NT2/D1 (cell line): Measurements from ENCODE around the gene FOXO6.

ENCODE experiments used
- DNase-seq: peaks from one replicate; pipeline ENCODE4 v3.0.0-alpha.2; 2011; ENCODE audit warnings: low read depth, low spot score
- H3K27me3 ChIP-seq: 2 replicates; pipeline ENCODE4 v1.6.0; 2011; ENCODE audit warnings: mild to moderate bottlenecking; ENCODE audit not compliant: insufficient read length, insufficient read depth
- H3K36me3 ChIP-seq: 2 replicates; pipeline ENCODE4 v1.6.1; 2011; ENCODE audit warnings: mild to moderate bottlenecking, low read length, mixed read lengths; ENCODE audit not compliant: insufficient read depth, insufficient read length
- H3K4me1 ChIP-seq: 2 replicates; pipeline ENCODE4 v1.5.1; 2011; ENCODE audit not compliant: insufficient read depth, insufficient read length
- H3K4me3 ChIP-seq: 2 replicates; pipeline ENCODE4 v1.5.1; 2011; ENCODE audit warnings: low read depth; ENCODE audit not compliant: insufficient read length
- H3K9ac ChIP-seq: 2 replicates; pipeline ENCODE4 v1.6.0; 2011; ENCODE audit warnings: low read depth; ENCODE audit not compliant: insufficient read length
- H3K9me3 ChIP-seq: 2 replicates; pipeline ENCODE4 v1.5.1; 2011; ENCODE audit warnings: mild to moderate bottlenecking, low read length; ENCODE audit not compliant: insufficient read depth
- SUZ12 ChIP-seq: IDR thresholded peaks from 2 replicates; pipeline ENCODE4 v1.6.1; 2011; ENCODE audit not compliant: insufficient read length, insufficient read depth; ENCODE audit errors: extremely low read depth
- YY1 ChIP-seq: IDR thresholded peaks from 2 replicates; pipeline ENCODE4 v1.6.1; 2011; ENCODE audit not compliant: insufficient read length, insufficient read depth
- ZNF274 ChIP-seq: IDR thresholded peaks from 2 replicates; pipeline ENCODE4 v1.6.1; 2011; ENCODE audit warnings: mild to moderate bottlenecking, low read depth, low read length

FOXO6 gene

DNA sequence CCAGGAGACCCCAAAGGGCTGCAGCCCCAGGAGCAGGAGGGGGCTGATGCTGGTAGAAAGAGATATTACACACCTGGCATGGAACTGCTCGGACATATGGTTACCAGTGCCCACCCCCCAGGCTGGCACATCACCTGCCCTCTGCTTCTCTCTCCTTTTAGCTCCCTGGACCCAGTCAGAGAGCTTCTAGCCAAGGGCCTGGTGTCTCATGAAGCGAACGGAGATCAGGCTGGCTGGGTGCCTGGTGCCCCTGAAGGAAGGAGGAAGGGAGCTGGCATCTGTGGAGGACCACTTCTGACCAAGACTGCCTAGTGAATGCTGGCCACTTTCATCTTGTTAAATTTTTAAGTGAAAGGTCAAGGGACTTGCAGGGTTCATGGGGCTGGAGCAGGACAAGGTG lies 53.1 kb downstream of the FOXO6 start:
- no peaks in the 10 kb centered on the region for H3K27me3 ChIP-seq
- H3K36me3 ChIP-seq = no peaks in the 10 kb centered on the region
- DNase-seq = no peak
- peaks cover 17% of the 10 kb centered on the region for H3K4me1 ChIP-seq
- H3K9ac ChIP-seq = no peak overlapping the region
- H3K4me3 ChIP-seq = no peak overlapping the region
- TF ChIP-seq SUZ12 = no peak
- TF ChIP-seq YY1 = no peak
- TF ChIP-seq ZNF274 = no peak
- no peaks in the 10 kb centered on the region; the same call in 1 of the 2 replicates for H3K9me3 ChIP-seq

DNA sequence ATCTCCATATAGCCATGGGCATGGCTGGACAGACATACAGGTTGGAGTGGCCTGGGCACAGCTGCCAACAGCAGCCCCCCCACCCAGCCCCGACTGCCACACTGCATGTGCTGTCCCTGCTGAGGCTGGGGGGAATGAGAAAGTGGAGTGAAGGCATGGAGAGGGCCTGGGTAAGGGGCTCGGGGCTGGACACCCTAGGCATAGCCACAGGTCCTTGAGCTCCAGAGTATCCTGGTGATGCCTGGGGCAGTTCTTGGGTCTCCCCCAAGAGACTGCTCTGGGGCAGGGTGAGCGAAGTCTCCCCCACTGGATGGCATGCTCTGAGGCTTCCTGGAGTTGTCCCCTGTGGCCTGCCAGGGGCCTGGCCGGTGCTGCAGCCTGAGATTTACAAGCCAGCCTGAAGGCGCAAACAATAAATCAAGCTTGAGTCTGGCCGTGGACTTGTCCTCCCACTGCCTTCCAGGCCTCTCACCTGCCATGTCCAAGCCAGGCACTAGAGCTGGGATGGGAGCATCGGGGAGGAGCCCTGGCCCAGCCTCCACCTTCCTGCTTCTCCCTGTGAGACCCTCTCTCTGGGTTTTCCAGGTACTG lies 53.6 kb downstream of the FOXO6 start:
- H3K4me1 ChIP-seq = peaks cover 17% of the 10 kb centered on the region
- TF ChIP-seq YY1 (no peak), SUZ12 (no peak), ZNF274 (no peak)
- no peaks in the 10 kb centered on the region; the same call in 1 of the 2 replicates for H3K9me3 ChIP-seq
- DNase-seq = no peak
- H3K27me3 ChIP-seq = no peaks in the 10 kb centered on the region
- H3K9ac ChIP-seq = no peak overlapping the region
- H3K36me3 ChIP-seq = no peaks in the 10 kb centered on the region
- H3K4me3 ChIP-seq = no peak overlapping the region

DNA sequence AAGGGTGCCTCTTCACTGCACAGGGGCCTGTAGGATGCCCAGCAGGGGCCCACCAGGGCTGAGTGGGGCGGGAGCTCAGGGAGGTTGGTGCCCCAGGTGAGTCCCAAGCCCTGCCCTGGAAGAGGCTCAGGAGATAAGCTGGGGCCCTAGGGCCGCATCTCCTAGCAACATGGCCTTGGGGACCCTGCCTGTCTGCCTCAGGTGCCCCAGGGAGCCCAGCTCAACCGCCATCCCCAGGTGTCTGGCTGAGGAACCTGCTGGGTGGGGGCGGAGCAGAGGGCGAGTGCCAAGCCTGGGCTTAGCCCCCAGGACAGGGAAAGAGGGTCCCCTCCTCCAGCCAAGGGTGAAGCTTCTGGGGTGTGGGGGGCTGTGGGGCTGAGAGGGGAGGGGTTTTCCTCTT lies 54.8 kb downstream of the FOXO6 start:
- DNase-seq = no peak
- no peak overlapping the region for H3K9ac ChIP-seq
- H3K4me3 ChIP-seq = no peak overlapping the region
- H3K36me3 ChIP-seq = no peaks in the 10 kb centered on the region
- H3K27me3 ChIP-seq = no peaks in the 10 kb centered on the region
- H3K4me1 ChIP-seq = peaks cover 17% of the 10 kb centered on the region
- TF ChIP-seq ZNF274 (no peak), SUZ12 (no peak), YY1 (no peak)
- no peaks in the 10 kb centered on the region; the same call in 1 of the 2 replicates for H3K9me3 ChIP-seq

DNA sequence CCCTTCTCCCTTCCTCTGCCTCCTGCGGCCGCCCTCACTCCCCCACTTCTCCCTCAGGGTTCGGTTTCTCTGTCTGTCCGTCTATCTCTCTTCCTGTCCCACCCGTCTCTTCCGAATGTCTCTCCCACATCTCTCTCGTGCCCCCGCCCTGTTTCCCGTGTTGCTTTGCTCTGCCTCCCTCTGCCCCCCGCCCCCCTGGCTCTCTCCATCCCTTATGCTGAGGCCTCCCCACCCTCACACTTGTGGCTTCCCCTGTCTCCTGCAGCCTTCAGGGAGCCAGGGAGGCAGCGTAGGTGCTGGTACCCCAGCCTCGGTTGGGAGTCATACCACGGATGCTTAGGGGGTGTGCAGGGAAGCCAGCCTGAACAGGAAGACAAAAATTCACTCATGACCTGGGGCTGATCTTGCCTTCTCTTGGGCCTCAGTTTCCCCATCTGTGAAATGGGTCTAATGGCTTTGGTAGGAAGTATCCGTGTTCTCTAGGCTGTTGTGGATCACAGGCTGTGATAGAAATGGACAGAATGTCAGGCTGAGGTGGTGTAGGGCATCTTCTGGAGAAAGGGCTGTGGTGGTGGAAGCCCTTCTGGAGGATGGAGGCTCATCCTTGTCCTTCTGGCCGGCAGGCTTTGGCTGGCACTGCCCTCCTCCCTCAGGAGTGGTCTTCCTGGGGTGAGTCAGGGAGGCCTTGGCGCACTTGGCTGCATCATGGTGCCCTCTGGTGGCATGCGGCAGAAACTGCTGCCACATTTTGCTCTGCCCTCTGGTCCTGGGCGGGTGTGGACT lies 55.5 kb downstream of the FOXO6 start:
- DNase-seq = peak; percentile 79
- Histone ChIP-seq H3K27me3 (no peaks in the 10 kb centered on the region), H3K4me3 (no peak overlapping the region), H3K36me3 (no peaks in the 10 kb centered on the region), H3K4me1 (peaks cover 17% of the 10 kb centered on the region), H3K9ac (no peak overlapping the region), H3K9me3 (no peaks in the 10 kb centered on the region)
- TF ChIP-seq SUZ12 = no peak

- no peak overlapping the region for H3K4me3 ChIP-seq
- no peaks in the 10 kb centered on the region for H3K27me3 ChIP-seq
- no peaks in the 10 kb centered on the region for H3K9me3 ChIP-seq
- no peak overlapping the region for H3K9ac ChIP-seq
- H3K4me1 ChIP-seq = peaks cover 17% of the 10 kb centered on the region
- no peak for TF ChIP-seq SUZ12
- no peak for TF ChIP-seq YY1
- TF ChIP-seq ZNF274 = no peak
- no peaks in the 10 kb centered on the region for H3K36me3 ChIP-seq
- DNase-seq = no peak
Measured at GRCh38 chr1:41417335-41417682, 56.1 kb downstream of the FOXO6 start.

DNA sequence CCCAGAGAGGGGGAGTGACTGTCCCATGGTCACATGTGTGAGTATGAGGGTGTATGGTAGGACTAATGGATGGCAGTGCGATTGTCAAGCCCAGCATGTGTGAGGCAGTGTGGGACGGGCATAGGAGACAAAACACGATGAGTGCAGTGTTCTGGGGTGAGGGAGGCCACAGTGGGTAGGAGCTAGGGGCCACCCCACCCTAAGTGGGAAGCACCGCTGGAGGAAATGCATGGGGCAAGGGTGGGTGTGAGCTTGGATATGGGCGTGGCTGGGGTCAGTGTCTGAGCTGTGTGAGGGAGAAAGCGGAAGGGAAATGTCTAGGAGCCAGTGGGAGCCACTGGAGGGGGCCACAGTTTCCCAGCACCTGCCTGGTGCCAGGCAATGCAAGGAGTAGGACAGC lies 56.5 kb downstream of the FOXO6 start:
- DNase-seq = no peak
- no peaks in the 10 kb centered on the region for H3K9me3 ChIP-seq
- H3K4me1 ChIP-seq = peaks cover 17% of the 10 kb centered on the region
- no peak for TF ChIP-seq YY1
- no peak for TF ChIP-seq SUZ12
- no peak for TF ChIP-seq ZNF274
- no peaks in the 10 kb centered on the region for H3K36me3 ChIP-seq
- no peaks in the 10 kb centered on the region for H3K27me3 ChIP-seq
- no peak overlapping the region for H3K9ac ChIP-seq
- H3K4me3 ChIP-seq = no peak overlapping the region

GRCh38 chr1:41418857-41419583 lies 57.8 kb downstream of the FOXO6 start:
- no peak for DNase-seq
- H3K9me3 ChIP-seq = no peaks in the 10 kb centered on the region
- no peak overlapping the region for H3K4me3 ChIP-seq
- H3K4me1 ChIP-seq = peaks cover 13% of the 10 kb centered on the region
- H3K27me3 ChIP-seq = no peaks in the 10 kb centered on the region
- H3K36me3 ChIP-seq = no peaks in the 10 kb centered on the region
- peak overlapping the region; percentile 45 for H3K9ac ChIP-seq
- TF ChIP-seq SUZ12 (no peak), YY1 (no peak), ZNF274 (no peak)
